HepG2 (cell line): ENCODE measurements around the gene RICTOR. TPM values are rescaled to one million over a fixed set of nuclear protein-coding genes. Genes with fewer than 3 reads are reported as not detected.

Source experiments
- ATAC-seq: fragments of 200-7000 bp; cut with Tn5 transposase; 3 replicates; pipeline ENCODE4 v1.9.1; 2020; ENCODE audit warnings: mild to moderate bottlenecking, moderate library complexity
- BruUV-seq: library from RNA; stranded (reverse); fragments of 400-500 nt; replicated peaks from 2 replicates; lab custom pipeline; 2021; lab: Mats Ljungman, UMichigan
- CTCF ChIA-PET: fragments of 300-600 bp; formaldehyde crosslinking; extraction: SDS; loops from one replicate; lab custom pipeline; 2021; ENCODE audit warnings: low total read pairs, inconsistent platforms, low intra/inter-chr PET ratio; lab: Yijun Ruan, JAX
- POLR2A ChIA-PET: fragments of 350-600 bp; sonication (Branson Sonifier 250); formaldehyde crosslinking; loops from one replicate; lab custom pipeline; 2020; ENCODE audit warnings: antibody characterized with exemption, inconsistent platforms; lab: Yijun Ruan, JAX
- DNase-seq: peaks from one replicate; pipeline ENCODE4 v3.0.0-alpha.2; 2015; ENCODE audit warnings: low spot score
- FAIRE-seq: peaks from 3 replicates; lab custom pipeline; 2011; peaks lifted over from hg19 to GRCh38; lab: Jason Lieb, UNC
- H2AFZ ChIP-seq: one replicate; pipeline ENCODE4 v1.6.1; 2011; ENCODE audit warnings: low read length, inconsistent platforms
- H3K27ac ChIP-seq: fragments of 300-600 bp; 3 replicates; pipeline ENCODE4 v1.8.0; 2011; ENCODE audit warnings: mixed run types, mild to moderate bottlenecking, mixed read lengths, low read length, inconsistent platforms; ENCODE audit not compliant: insufficient read depth; ENCODE audit errors: extremely low read length
- H3K27me3 ChIP-seq, 2 experiments: fragments of 200-600 bp in 1 of 2; 2 replicates in 1 of 2; 3 replicates in 1 of 2; pipeline versions ENCODE4 v1.6.0 to v1.8.0; 2011; ENCODE audit warnings: low read length in 2 of 2, mild to moderate bottlenecking in 2 of 2, moderate library complexity in 2 of 2, inconsistent platforms in 1 of 2; ENCODE audit not compliant: insufficient read depth in 2 of 2, control insufficient read depth in 1 of 2
- H3K36me3 ChIP-seq, 2 experiments: fragments of 200-600 bp in 1 of 2; replicated peaks in 1 of 2; 2 replicates in 1 of 2; 3 replicates in 1 of 2; pipeline versions ENCODE4 v1.5.1 to v1.8.0; 2011; ENCODE audit warnings: low read length in 2 of 2, inconsistent platforms in 1 of 2; ENCODE audit not compliant: insufficient read depth in 2 of 2, control insufficient read depth in 1 of 2
- H3K4me1 ChIP-seq: 2 replicates; pipeline ENCODE4 v1.5.1; 2012; ENCODE audit warnings: low read length, inconsistent platforms; ENCODE audit not compliant: insufficient read depth
- H3K4me2 ChIP-seq: 2 replicates; pipeline ENCODE4 v1.6.0; 2011; ENCODE audit warnings: low read depth, low read length, inconsistent platforms
- H3K4me3 ChIP-seq, 3 experiments: fragments of 200-600 bp in 1 of 3; sonication (generic), shearing (Covaris generic) in 1 of 3; replicated peaks in 1 of 3; 2 replicates each; pipeline ENCODE4 v1.5.1; 2011 to 2016; ENCODE audit warnings: low read length in 3 of 3, inconsistent platforms in 2 of 3, low read depth in 2 of 3, mild to moderate bottlenecking in 2 of 3, control low read depth in 1 of 3, mixed read lengths in 1 of 3; ENCODE audit not compliant: insufficient read depth in 1 of 3
- H3K79me2 ChIP-seq: one replicate; pipeline ENCODE4 v1.6.1; 2011; ENCODE audit warnings: low read length, inconsistent platforms; ENCODE audit not compliant: insufficient read depth
- H3K9ac ChIP-seq: 2 replicates; pipeline ENCODE4 v1.6.0; 2011; ENCODE audit warnings: mild to moderate bottlenecking, low read depth, low read length, inconsistent platforms; ENCODE audit not compliant: insufficient read depth
- H3K9me3 ChIP-seq: 2 replicates; pipeline ENCODE4 v1.5.1; 2012; ENCODE audit warnings: mild to moderate bottlenecking, low read length
- H4K20me1 ChIP-seq: 2 replicates; pipeline ENCODE4 v1.6.0; 2011; ENCODE audit warnings: inconsistent platforms, mild to moderate bottlenecking, low read length, moderate library complexity; ENCODE audit not compliant: insufficient read depth
- FOXK1 ChIP-seq: sonication (generic); formaldehyde crosslinking; IDR thresholded peaks from 2 replicates; pipeline ENCODE4 v1.4.0; 2020; ENCODE audit warnings: low read depth, missing genetic modification reagents, borderline replicate concordance
- SMAD9 ChIP-seq: sonication (generic); formaldehyde crosslinking; IDR thresholded peaks from 2 replicates; pipeline ENCODE4 v1.5.1; 2020; ENCODE audit warnings: mild to moderate bottlenecking, missing genetic modification reagents
- YY1 ChIP-seq: IDR thresholded peaks from 2 replicates; pipeline ENCODE4 v1.6.1; 2011; ENCODE audit warnings: low read length, low read depth, moderate library complexity, mild to moderate bottlenecking; ENCODE audit not compliant: insufficient read depth, insufficient replicate concordance
- ZNF33A ChIP-seq: sonication (generic); formaldehyde crosslinking; IDR thresholded peaks from 2 replicates; pipeline ENCODE4 v1.5.1; 2020; ENCODE audit warnings: missing genetic modification reagents, mild to moderate bottlenecking, moderate library complexity, borderline replicate concordance
- WGBS: methylation state at CpG from one replicate; pipeline ENCODE4 v1.1.6; 2017; ENCODE audit warnings: low lambda C conversion rate; 5-methylcytosine and 5-hydroxymethylcytosine counted together
- in situ Hi-C: cut with HindIII; loops from 2 replicates; pipeline ENCODE4 v1.10.0; 2017; ENCODE audit warnings: low pct_unique_long_range_greater_than_20kb; ENCODE audit not compliant: extremely low pct_ligation_motif_present
- intact Hi-C: fragments of 100-400 bp; cut with micrococcal nuclease; formaldehyde crosslinking; loops from one replicate; pipeline ENCODE4 v1.10.0; 2022; ENCODE audit not compliant: unreplicated experiment
- polyA plus RNA-seq, 8 experiments: library from polyadenylated mRNA; depleted of rRNA in 3 of 8; stranded (reverse) in 7 of 8; unstranded in 1 of 8; fragments of >200 nt; fragmentation: Illumina TruSeq in 4 of 8; extraction: Trizol in 4 of 8; gene quantifications; 2 replicates each; pipeline versions ENCODE4 v1.2.1 to v1.2.3, GENCODE V29; 2011 to 2016; ENCODE audit warnings: low read depth in 4 of 8, missing spikeins in 1 of 8, mixed read lengths in 1 of 8; ENCODE audit not compliant: insufficient read depth in 1 of 8
- total RNA-seq, 5 experiments: library from RNA; depleted of rRNA; stranded (reverse); fragments of >200 nt; fragmentation: Illumina TruSeq; extraction: Trizol; gene quantifications; 2 replicates each; pipeline ENCODE4 v1.2.3, GENCODE V29; 2016; ENCODE audit warnings: low read depth in 1 of 5

RICTOR gene
- total and polyA plus RNA-seq, 2 of the 13 experiments (the other 11 are each of a cell fraction or from before 2014, with no cell fraction given): 10.7 to 15.4 TPM

GRCh38 chr5:39062104-39062503, 12.1 kb downstream of the RICTOR start:
- BruUV-seq: no TSS peak
- ATAC-seq: no peak
- no peak for DNase-seq
- Histone ChIP-seq H3K9me3 (peaks cover 11% of the 10 kb centered on the region; the same call in 1 of the 2 replicates), H3K4me3 (no peak overlapping the region), H2AFZ (no peak overlapping the region)
- POLR2A ChIA-PET: no interaction called here
- no peak for TF ChIP-seq SMAD9 (CRISPR knock-in tag)
- TF ChIP-seq, all 625 proteins: peak for 0
- H3K27me3 ChIP-seq: no peaks in the 10 kb centered on the region
- peaks cover 26% of the 10 kb centered on the region for H4K20me1 ChIP-seq
- in situ Hi-C loops: no loop called here
- 98% methylated on average over 3 of the region's 3 CpGs for WGBS
- no peak for FAIRE-seq
- H3K4me2 ChIP-seq: no peak overlapping the region
- H3K79me2 ChIP-seq: peaks cover 80% of the 10 kb centered on the region
- H3K4me1 ChIP-seq: 0 out of 2 replicates have a peak, but pooled peaks cover 9% of the 10 kb centered on the region
- no peak overlapping the region for H3K27ac ChIP-seq
- CTCF ChIA-PET: no interaction called here
- H3K36me3 ChIP-seq: peaks cover 2 to 10% of the 10 kb centered on the region in 2 experiments; a peak in 2 of 5 replicates
- intact Hi-C loops: no loop called here
- no peak overlapping the region for H3K9ac ChIP-seq

- ATAC-seq (no peak), DNase-seq (no peak), FAIRE-seq (no peak)
- ChIA-PET CTCF (no interaction called here), POLR2A (no interaction called here)
- H3K9ac ChIP-seq: no peak overlapping the region
- intact Hi-C loops: no loop called here
- H3K79me2 ChIP-seq: peaks cover 78% of the 10 kb centered on the region
- no peaks in the 10 kb centered on the region for H3K36me3 ChIP-seq
- TF ChIP-seq ZNF33A (CRISPR knock-in tag) (no peak), YY1 (no peak), FOXK1 (CRISPR knock-in tag) (no peak)
- H3K4me3 ChIP-seq: no peak overlapping the region
- H3K27ac ChIP-seq: no peak overlapping the region
- H3K4me2 ChIP-seq: no peak overlapping the region
- H3K4me1 ChIP-seq: peaks cover 30% of the 10 kb centered on the region
- no peak overlapping the region for H2AFZ ChIP-seq
- H4K20me1 ChIP-seq: peaks cover 40% of the 10 kb centered on the region
- in situ Hi-C loops: no loop called here
- H3K9me3 ChIP-seq: no peaks in the 10 kb centered on the region
- H3K27me3 ChIP-seq: no peaks in the 10 kb centered on the region
- BruUV-seq: no TSS peak
- 88% methylated on average over 2 of the region's 2 CpGs for WGBS
These were observed 15.1 kb downstream of the RICTOR start for GRCh38 chr5:39059064-39059463.
